ENCODE data around the gene TSPAN13.

Gene TSPAN13

GRCh38 chr7:16822029-16822428, 68.5 kb downstream of the TSPAN13 start:
- Histone ChIP-seq H3K27ac (ENCODE audit: low read depth, low read length) (no peak overlapping the region), H3K4me3 (ENCODE audit: low read length) (no peak overlapping the region), H3K4me2 (ENCODE audit: low read length) (no peak overlapping the region), H3K27me3 (ENCODE audit: control insufficient read depth, low read length) (no peaks in the 10 kb centered on the region; the same call in 1 of the 2 replicates), H4K20me1 (ENCODE audit: control insufficient read depth, insufficient read depth, low read depth, low read length) (no peaks in the 10 kb centered on the region), H3K9me3 (ENCODE audit: control insufficient read depth, insufficient read depth, low read length) (no peaks in the 10 kb centered on the region), H3F3A (ENCODE audit: control insufficient read depth, insufficient read depth) (no peaks in the 10 kb centered on the region), H3K79me2 (ENCODE audit: control insufficient read depth, low read length) (no peaks in the 10 kb centered on the region), H3K4me1 (ENCODE audit: control insufficient read depth, low read length) (no peaks in the 10 kb centered on the region), H3K9me2 (replicated peaks; ENCODE audit: control insufficient read depth, low read length) (no peaks in the 10 kb centered on the region), H3K36me3 (ENCODE audit: control insufficient read depth, low read length) (no peaks in the 10 kb centered on the region)
- TF ChIP-seq, protein P1, sequence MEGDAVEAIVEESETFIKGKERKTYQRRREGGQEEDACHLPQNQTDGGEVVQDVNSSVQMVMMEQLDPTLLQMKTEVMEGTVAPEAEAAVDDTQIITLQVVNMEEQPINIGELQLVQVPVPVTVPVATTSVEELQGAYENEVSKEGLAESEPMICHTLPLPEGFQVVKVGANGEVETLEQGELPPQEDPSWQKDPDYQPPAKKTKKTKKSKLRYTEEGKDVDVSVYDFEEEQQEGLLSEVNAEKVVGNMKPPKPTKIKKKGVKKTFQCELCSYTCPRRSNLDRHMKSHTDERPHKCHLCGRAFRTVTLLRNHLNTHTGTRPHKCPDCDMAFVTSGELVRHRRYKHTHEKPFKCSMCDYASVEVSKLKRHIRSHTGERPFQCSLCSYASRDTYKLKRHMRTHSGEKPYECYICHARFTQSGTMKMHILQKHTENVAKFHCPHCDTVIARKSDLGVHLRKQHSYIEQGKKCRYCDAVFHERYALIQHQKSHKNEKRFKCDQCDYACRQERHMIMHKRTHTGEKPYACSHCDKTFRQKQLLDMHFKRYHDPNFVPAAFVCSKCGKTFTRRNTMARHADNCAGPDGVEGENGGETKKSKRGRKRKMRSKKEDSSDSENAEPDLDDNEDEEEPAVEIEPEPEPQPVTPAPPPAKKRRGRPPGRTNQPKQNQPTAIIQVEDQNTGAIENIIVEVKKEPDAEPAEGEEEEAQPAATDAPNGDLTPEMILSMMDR (IDR thresholded peaks at IDR 0.05; ENCODE audit: low read depth, low read length, poor library complexity, severe bottlenecking) = no peak
- TF ChIP-seq EZH2phosphoT487 (IDR thresholded peaks at IDR 0.05; ENCODE audit: borderline replicate concordance, low read length) = no peak

GRCh38 chr7:16826060-16826459, 72.5 kb downstream of the TSPAN13 start:
- H3K4me2 ChIP-seq (ENCODE audit: low read length) = no peak overlapping the region
- H3K9me2 ChIP-seq (replicated peaks; ENCODE audit: control insufficient read depth, low read length) = no peaks in the 10 kb centered on the region
- H3K4me3 ChIP-seq (ENCODE audit: low read length) = no peak overlapping the region
- H3K36me3 ChIP-seq (ENCODE audit: control insufficient read depth, low read length) = no peaks in the 10 kb centered on the region
- no peaks in the 10 kb centered on the region for H3K4me1 ChIP-seq (ENCODE audit: control insufficient read depth, low read length)
- H3K79me2 ChIP-seq (ENCODE audit: control insufficient read depth, low read length) = no peaks in the 10 kb centered on the region
- no peaks in the 10 kb centered on the region for H3F3A ChIP-seq (ENCODE audit: control insufficient read depth, insufficient read depth)
- H3K9me3 ChIP-seq (ENCODE audit: control insufficient read depth, insufficient read depth, low read length) = no peaks in the 10 kb centered on the region
- no peak for TF ChIP-seq EZH2phosphoT487 (IDR thresholded peaks at IDR 0.05; ENCODE audit: borderline replicate concordance, low read length)
- TF ChIP-seq, protein P1 (IDR thresholded peaks at IDR 0.05; ENCODE audit: low read depth, low read length, poor library complexity, severe bottlenecking) = no peak
- no peaks in the 10 kb centered on the region for H4K20me1 ChIP-seq (ENCODE audit: control insufficient read depth, insufficient read depth, low read depth, low read length)
- H3K27ac ChIP-seq (ENCODE audit: low read depth, low read length) = no peak overlapping the region
- H3K27me3 ChIP-seq (ENCODE audit: control insufficient read depth, low read length) = peaks cover 7% of the 10 kb centered on the region

DNA sequence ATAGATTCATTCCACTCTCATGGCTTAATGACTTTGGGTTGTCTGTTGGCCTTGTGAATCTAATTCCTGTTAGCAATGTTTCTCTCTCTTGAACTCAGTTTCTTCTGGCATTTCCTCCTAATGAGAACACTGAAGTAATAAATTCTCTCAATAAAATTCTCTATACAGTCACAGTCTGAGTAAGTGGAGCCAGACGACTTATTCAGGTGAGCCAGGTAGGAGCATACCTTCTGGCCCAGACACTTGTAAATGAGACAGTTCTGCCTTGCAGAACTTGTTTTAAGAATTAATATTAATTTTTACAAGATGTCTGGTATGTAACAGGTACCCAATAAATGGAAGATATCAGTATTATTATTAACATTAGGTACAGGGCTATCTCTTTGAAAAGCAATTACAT, 79.8 kb downstream of the TSPAN13 start:
- H3K4me2 ChIP-seq (ENCODE audit: low read length) = no peak overlapping the region
- no peak for TF ChIP-seq EZH2phosphoT487 (IDR thresholded peaks at IDR 0.05; ENCODE audit: borderline replicate concordance, low read length)
- TF ChIP-seq, protein P1 (IDR thresholded peaks at IDR 0.05; ENCODE audit: low read depth, low read length, poor library complexity, severe bottlenecking) = no peak
- H3K4me1 ChIP-seq (ENCODE audit: control insufficient read depth, low read length) = no peaks in the 10 kb centered on the region
- no peaks in the 10 kb centered on the region for H3K36me3 ChIP-seq (ENCODE audit: control insufficient read depth, low read length)
- H3K9me3 ChIP-seq (ENCODE audit: control insufficient read depth, insufficient read depth, low read length) = no peaks in the 10 kb centered on the region
- no peaks in the 10 kb centered on the region for H4K20me1 ChIP-seq (ENCODE audit: control insufficient read depth, insufficient read depth, low read depth, low read length)
- H3K4me3 ChIP-seq (ENCODE audit: low read length) = no peak overlapping the region
- H3K27me3 ChIP-seq (ENCODE audit: control insufficient read depth, low read length) = peaks cover 4% of the 10 kb centered on the region; the same call in 1 of the 2 replicates
- H3K27ac ChIP-seq (ENCODE audit: low read depth, low read length) = no peak overlapping the region
- H3K9me2 ChIP-seq (replicated peaks; ENCODE audit: control insufficient read depth, low read length) = no peaks in the 10 kb centered on the region
- H3F3A ChIP-seq (ENCODE audit: control insufficient read depth, insufficient read depth) = no peaks in the 10 kb centered on the region
- H3K79me2 ChIP-seq (ENCODE audit: control insufficient read depth, low read length) = no peaks in the 10 kb centered on the region

Measured in DOHH2 (cell line).